Effector memory CD4-positive, alpha-beta T cell (primary cell): ENCODE data around the gene HHLA2.

Experiments used
- DNase-seq, 3 donors: peaks; one replicate each; pipeline ENCODE4 v3.0.0-alpha.2; 2020
- H3K27ac ChIP-seq: 2 replicates; pipeline ENCODE4 v1.7.0; 2013; ENCODE audit warnings: mild to moderate bottlenecking, low read length, moderate library complexity; ENCODE audit not compliant: insufficient read depth, poor library complexity, severe bottlenecking
- H3K27me3 ChIP-seq: replicated peaks from 2 replicates; pipeline ENCODE4 v1.7.0; 2013; ENCODE audit warnings: mild to moderate bottlenecking, low read length; ENCODE audit not compliant: insufficient read depth, control insufficient read depth, poor library complexity, severe bottlenecking
- H3K36me3 ChIP-seq: 2 replicates; pipeline ENCODE4 v1.7.0; 2013; ENCODE audit warnings: mild to moderate bottlenecking, low read length, moderate library complexity; ENCODE audit not compliant: control insufficient read depth, insufficient read depth
- H3K4me1 ChIP-seq: 2 replicates; pipeline ENCODE4 v1.7.0; 2013; ENCODE audit warnings: low read length, mild to moderate bottlenecking; ENCODE audit not compliant: control insufficient read depth, insufficient read depth, poor library complexity, severe bottlenecking
- H3K4me3 ChIP-seq: 2 replicates; pipeline ENCODE4 v1.7.0; 2013; ENCODE audit warnings: low read length, low read depth, mild to moderate bottlenecking; ENCODE audit not compliant: insufficient read depth, poor library complexity, severe bottlenecking
- H3K9me3 ChIP-seq: 2 replicates; pipeline ENCODE4 v1.7.0; 2013; ENCODE audit warnings: mild to moderate bottlenecking, low read length, moderate library complexity; ENCODE audit not compliant: control insufficient read depth

Gene HHLA2

GRCh38 chr3:108333961-108334360, 37.6 kb downstream of the HHLA2 start:
- DNase-seq: no peak
- Histone ChIP-seq H3K4me1 (peaks cover 4% of the 10 kb centered on the region), H3K4me3 (no peak overlapping the region), H3K36me3 (no peaks in the 10 kb centered on the region), H3K27me3 (no peaks in the 10 kb centered on the region), H3K27ac (no peak overlapping the region), H3K9me3 (no peaks in the 10 kb centered on the region)

GRCh38 chr3:108334701-108335100, 38.4 kb downstream of the HHLA2 start:
- Histone ChIP-seq H3K27me3 (no peaks in the 10 kb centered on the region), H3K36me3 (no peaks in the 10 kb centered on the region), H3K4me1 (no peaks in the 10 kb centered on the region), H3K27ac (no peak overlapping the region), H3K4me3 (no peak overlapping the region), H3K9me3 (no peaks in the 10 kb centered on the region)
- DNase-seq: no peak

- Histone ChIP-seq H3K4me1 (no peaks in the 10 kb centered on the region), H3K9me3 (no peaks in the 10 kb centered on the region), H3K36me3 (no peaks in the 10 kb centered on the region), H3K27me3 (no peaks in the 10 kb centered on the region), H3K27ac (no peak overlapping the region), H3K4me3 (no peak overlapping the region)
- DNase-seq: no peak
Measured at GRCh38 chr3:108338901-108339545, 42.7 kb downstream of the HHLA2 start.

GRCh38 chr3:108341911-108342310, 45.6 kb downstream of the HHLA2 start:
- Histone ChIP-seq H3K27me3 (no peaks in the 10 kb centered on the region), H3K27ac (no peak overlapping the region), H3K9me3 (no peaks in the 10 kb centered on the region), H3K4me1 (no peaks in the 10 kb centered on the region), H3K4me3 (no peak overlapping the region), H3K36me3 (no peaks in the 10 kb centered on the region)
- DNase-seq: no peak

- H3K4me3 ChIP-seq: no peak overlapping the region
- H3K27me3 ChIP-seq: no peaks in the 10 kb centered on the region
- no peaks in the 10 kb centered on the region for H3K4me1 ChIP-seq
- DNase-seq: no peak
- H3K27ac ChIP-seq: no peak overlapping the region
- H3K9me3 ChIP-seq: no peaks in the 10 kb centered on the region
- H3K36me3 ChIP-seq: no peaks in the 10 kb centered on the region
Measured at GRCh38 chr3:108342837-108343486, 46.6 kb downstream of the HHLA2 start.

- H3K27ac ChIP-seq: no peak overlapping the region
- no peak overlapping the region for H3K4me3 ChIP-seq
- H3K27me3 ChIP-seq: no peaks in the 10 kb centered on the region
- H3K9me3 ChIP-seq: no peaks in the 10 kb centered on the region
- no peaks in the 10 kb centered on the region for H3K36me3 ChIP-seq
- no peak for DNase-seq
- H3K4me1 ChIP-seq: no peaks in the 10 kb centered on the region
Measured at GRCh38 chr3:108343491-108343890, 47.1 kb downstream of the HHLA2 start.

- no peak for DNase-seq
- Histone ChIP-seq H3K9me3 (no peaks in the 10 kb centered on the region), H3K36me3 (no peaks in the 10 kb centered on the region), H3K27ac (no peak overlapping the region), H3K4me1 (no peaks in the 10 kb centered on the region), H3K4me3 (no peak overlapping the region), H3K27me3 (no peaks in the 10 kb centered on the region)
Measured at GRCh38 chr3:108345492-108346205, 49.3 kb downstream of the HHLA2 start.

GRCh38 chr3:108346301-108347227, 50.2 kb downstream of the HHLA2 start:
- Histone ChIP-seq H3K4me1 (no peaks in the 10 kb centered on the region), H3K27ac (no peak overlapping the region), H3K36me3 (no peaks in the 10 kb centered on the region), H3K9me3 (no peaks in the 10 kb centered on the region), H3K27me3 (no peaks in the 10 kb centered on the region), H3K4me3 (no peak overlapping the region)
- no peak for DNase-seq

- no peak overlapping the region for H3K4me3 ChIP-seq
- H3K4me1 ChIP-seq: no peaks in the 10 kb centered on the region
- H3K27me3 ChIP-seq: no peaks in the 10 kb centered on the region
- no peaks in the 10 kb centered on the region for H3K36me3 ChIP-seq
- no peak overlapping the region for H3K27ac ChIP-seq
- H3K9me3 ChIP-seq: no peaks in the 10 kb centered on the region
- DNase-seq: no peak
Measured at GRCh38 chr3:108352176-108352575, 55.8 kb downstream of the HHLA2 start.
